NCI-H2029 treated with DMSO at 0.1 percent for 48 hours (cell line): ENCODE results near the gene NKD1.

Experiments used
- DNase-seq: peaks from one replicate; lab custom pipeline; 2025; lab: John Stamatoyannopoulos, UW

Gene NKD1

DNA sequence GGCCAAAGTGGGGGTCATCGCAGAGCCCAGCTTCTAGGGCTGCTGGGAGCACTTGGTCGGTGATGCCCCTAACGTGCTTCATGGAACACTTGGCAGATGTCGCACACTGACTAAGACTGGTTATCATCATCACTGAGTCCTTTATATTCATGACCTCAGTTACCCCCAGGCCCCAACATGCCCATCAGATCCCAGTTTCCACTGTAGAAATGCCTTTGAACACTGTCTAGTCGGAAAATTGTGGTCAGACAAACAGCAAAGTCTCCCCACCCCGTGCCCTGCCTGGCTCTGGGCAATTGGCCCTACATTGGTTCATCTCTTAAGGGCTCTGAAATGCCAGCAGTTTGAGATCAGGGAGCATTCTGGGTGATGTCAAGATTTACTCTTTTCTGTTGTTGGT is 51.3 kb downstream of the NKD1 start:
- no peak for DNase-seq

DNA sequence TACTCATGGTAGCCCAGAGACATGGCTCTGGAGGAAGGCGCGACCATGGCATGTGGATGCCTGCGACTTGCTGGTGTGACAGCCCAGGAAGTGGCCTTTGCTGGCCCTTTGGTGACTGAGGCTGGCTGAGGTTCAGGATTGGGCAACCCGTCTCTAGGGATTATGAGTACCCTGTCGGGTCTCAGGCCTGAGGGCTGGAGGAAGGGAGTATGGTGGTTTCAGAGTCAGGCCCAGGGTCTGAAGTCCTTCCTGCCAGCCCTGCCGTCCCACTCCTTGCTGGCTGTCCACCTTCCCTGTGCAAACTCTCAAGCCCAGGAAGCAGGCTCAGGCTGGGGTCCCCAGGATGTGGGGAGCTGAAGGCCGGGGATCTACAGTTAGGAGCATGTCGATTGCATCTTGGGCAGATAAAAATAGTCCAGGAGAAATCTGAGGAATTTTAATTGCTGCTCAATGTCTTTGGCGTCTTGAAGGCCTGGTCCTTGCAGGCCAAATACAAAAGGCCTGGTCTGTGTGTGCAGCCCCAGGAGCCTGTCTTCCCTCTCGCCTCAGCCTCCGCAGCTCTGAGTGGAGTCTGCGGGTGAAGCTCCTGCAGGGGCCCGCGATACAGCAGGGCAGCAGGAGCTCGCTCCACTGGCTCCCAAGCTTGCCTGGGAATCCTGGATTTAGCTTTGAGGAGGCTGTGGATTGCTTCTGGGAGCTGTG is 52.5 kb downstream of the NKD1 start:
- DNase-seq, result no peak

DNA sequence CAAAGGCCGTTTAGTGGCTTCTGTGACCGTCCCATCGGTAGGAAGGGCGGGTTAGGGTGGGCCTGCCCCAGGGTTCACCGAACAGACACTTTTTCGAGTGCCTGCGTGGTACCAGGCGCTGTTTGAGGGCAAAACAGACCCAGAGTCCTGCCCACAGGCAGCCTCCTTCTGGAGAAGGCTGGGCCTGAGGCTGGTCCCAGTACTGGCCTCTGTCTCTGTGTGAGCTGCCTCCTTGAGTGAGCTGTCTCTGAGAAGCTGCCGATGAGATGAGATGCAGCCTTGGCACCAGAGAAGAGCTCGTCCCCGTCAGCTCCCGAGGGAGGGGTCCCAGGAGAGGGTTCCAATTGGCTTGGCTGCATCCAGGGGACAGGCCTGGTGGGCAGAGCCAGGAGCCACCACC is 53.1 kb downstream of the NKD1 start:
- no peak for DNase-seq

DNA sequence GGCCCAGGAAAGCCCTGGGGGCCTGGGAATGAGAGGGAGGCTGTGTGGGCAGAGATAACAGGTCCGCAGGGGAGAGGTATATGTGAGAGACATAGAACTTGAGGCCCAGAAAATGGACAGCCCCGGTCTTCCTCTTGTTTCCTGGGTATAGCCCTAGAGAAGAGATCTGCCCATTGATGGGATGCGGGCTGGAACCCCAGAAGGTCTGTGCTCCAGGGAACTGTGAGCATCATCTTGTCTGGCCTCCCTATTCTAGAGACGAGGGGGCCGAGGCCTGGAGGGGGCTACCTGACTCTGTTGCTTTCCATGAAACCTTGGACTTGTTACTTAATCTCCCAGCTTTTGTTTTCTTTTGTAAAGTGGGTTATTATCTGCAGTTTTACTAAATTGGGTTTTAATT is 53.9 kb downstream of the NKD1 start:
- DNase-seq, result no peak

DNA sequence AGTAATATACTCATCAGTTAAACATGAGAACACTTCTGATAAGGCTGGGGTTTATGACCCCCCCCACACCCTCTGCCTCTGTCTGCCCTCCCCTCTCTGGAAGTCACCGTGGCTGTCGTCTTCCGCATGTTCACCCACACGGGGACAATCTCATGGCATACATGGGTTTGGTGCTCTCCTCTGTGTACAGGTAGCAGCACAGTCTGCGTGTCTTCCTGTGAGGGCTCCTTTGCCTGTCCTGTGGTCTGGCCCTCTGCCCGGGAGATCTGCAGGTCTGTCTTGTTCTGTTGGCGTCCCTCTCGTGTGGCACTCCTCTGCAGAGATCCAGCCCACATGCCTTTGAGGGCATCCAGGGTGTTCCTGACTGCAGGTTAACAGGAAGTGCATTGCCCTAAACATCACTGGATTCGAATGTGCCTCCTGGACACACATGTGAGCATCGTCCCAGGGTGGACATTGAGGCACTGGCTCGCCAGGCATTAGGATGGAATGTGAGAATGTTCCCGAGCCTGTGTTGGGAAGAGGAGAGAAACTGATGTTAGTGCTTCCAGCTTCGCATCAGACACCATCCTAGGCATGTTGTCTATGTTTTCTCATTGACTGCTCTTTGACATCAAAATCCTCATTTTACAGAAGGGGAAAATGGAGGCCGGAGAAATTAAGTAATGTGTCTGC is 54.5 kb downstream of the NKD1 start:
- peak; percentile 5 for DNase-seq

DNA sequence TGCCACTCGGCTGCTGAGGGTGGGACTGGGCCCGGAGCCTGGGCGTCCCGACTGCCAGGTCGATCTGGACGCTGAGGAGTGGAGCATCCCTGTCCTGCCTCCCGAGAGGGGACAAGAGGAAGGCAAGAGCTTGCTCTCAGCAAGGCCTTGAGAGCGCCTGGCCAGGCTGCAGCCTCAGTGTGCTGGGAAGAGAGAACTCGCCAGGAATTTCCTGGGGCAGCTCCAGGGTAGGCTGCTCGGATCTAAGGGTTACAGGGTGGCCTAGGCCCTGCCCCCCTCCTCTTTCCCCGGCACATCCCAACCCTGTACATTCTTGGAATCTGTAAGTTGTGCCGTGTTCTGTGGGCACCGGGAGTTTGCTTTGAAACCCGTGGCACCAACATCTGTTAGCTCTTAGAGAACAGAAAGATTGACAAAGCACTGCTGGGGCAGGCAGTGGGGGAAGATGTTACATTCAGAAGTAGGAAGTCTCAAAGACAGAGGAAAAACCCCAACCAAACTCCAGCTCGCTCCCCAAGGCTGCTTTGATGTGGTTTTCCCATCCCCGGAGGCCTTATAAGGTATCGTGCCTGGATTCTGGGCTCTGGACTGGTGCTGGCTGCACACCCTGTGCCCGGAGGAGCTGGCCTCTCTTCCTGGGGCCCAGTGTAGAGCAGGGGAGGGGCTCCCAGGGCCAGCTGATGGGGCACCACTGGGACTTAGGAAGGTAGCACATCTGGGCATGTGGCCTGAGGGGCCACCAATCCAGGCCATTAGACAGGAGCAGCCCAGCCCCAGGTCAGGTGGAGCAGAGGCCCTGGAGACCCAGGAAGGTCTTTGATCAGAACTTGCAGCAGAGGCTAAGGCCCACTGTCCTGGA is 55.2 kb downstream of the NKD1 start:
- no peak for DNase-seq

DNA sequence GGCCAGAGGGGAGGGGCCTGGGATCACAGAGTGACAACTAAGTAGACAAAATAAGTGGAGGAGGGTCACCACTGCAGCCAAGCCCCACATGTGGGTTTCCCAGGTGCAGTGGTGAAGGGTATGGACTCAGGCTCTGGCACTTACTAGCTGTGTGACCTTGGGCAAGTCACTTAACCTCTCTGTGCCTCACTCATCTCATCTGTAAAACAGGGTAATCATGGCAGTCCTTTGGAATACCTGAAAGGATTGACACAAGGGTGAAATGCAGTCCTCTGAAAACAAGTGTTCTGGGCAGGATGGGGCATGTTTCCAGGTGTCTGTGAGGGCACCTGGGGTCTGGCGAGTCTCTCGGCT is 55.8 kb downstream of the NKD1 start:
- DNase-seq, result no peak

DNA sequence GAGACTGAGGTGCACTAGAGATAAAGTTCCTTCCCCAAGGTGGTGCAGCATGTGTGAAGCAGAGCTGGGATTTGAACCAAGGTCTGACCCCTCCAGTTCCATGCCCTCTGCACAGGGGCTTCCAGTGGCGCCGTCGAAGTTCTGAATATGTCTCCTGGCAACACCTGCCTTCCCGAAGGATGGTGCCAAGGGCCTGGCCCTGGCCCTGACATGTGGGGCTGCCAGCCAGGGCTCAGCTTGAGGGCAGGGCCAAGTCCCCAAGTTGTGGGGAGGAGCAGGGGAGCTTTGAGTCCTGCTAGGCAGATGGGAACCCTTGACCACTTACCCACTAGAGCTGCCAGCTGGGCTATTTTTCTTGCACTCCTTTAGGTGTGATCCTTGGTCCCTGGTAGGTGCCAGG is 56.4 kb downstream of the NKD1 start:
- no peak for DNase-seq

DNA sequence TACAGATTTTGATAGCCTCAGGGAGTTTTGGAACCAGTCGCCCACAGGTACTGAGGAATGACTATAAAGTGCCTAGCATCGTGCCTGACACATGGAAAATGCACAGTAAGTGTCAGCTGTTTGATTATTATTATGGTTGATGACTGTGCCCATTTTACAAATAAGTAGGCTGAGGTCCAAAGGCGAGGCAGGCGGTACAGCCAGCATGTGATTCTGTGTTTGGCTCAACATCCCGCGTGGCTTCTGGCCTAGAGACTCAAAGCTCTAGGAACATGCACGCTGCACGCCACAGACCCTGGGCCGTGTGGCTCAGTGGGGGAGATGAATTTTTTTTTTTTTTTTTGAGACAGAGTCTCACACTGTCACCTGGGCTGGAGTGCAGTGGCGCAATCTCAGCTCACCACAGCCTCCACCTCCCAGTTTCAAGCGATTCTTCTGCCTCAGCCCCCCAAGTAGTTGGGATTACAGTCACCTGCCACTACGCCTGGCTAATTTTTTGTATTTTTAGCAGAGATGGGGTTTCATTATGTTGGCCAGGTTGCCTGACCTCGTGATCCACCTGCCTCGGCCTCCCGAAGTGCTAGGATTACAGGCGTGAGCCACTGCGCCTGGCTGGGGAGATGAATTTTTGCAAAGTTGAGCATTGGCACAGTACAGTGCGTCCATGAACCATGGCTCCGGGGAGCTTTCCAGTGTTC is 57.7 kb downstream of the NKD1 start:
- no peak for DNase-seq

DNA sequence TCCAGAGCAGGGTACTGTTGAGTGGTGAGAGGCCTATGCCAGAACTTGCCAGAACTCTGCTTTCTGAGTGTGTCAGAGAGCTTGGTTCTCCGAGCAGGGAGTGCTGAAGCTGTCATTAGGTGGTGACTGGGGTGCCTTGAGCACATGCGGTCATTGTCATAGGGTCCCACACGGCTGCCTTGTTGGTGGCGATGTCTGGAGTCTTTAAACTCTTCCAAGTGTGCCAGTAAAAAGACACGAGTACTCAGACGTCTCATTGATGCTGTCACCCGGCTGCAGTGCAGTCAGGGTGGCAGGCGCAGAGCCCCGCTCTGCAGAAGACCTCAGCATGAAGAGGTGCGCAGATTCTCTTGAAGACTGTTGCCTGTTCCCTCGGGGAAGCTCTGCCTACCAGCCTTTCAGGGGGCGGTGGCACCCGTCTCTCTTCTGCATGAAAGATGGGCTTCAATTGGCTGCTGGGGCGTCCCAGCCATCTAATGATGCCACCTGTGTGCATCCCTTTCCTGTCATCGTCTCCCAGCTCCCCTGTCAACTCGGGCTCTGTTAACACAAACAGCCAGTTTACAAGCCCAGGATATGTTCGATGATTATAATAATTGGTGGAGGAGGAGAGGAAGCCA is 58.3 kb downstream of the NKD1 start:
- DNase-seq, result no peak

DNA sequence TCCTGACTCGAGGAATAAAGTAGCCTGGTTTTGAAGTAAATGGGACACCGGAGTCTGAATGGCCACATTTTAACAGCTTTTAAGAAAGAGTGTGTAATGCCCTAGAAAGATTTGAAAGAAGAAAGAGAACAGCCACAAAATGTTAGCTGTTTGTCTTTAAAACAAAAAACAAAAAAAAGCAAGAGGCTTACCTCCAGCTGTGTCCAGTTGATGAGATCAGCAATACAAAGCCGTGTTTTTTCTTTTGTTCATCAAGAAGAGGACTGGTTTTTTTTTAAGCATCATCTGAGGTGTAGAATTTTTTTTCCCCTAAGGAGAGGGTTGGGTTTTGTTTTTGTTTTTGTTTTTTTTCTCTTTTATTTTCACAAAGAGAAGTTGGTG is 58.8 kb downstream of the NKD1 start:
- no peak for DNase-seq

DNA sequence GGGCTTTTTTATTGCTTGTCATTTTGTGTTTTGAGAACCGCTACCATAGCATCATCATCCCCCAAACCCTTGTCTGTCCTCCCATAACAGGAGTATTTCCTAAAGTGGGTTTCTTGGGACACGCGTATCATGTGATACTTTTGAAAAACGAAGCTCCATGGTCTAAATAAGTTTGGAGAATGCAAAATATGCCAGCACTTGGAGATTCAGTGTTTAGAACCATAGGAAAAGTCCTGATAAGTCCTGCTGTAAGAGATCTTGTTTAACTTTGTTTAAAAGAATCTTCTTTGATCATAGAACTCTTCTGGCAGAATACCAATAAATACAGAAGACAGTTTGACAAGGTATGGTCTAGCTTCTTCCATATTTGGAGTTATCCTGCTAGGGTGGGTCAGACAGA is 59.3 kb downstream of the NKD1 start:
- no peak for DNase-seq

DNA sequence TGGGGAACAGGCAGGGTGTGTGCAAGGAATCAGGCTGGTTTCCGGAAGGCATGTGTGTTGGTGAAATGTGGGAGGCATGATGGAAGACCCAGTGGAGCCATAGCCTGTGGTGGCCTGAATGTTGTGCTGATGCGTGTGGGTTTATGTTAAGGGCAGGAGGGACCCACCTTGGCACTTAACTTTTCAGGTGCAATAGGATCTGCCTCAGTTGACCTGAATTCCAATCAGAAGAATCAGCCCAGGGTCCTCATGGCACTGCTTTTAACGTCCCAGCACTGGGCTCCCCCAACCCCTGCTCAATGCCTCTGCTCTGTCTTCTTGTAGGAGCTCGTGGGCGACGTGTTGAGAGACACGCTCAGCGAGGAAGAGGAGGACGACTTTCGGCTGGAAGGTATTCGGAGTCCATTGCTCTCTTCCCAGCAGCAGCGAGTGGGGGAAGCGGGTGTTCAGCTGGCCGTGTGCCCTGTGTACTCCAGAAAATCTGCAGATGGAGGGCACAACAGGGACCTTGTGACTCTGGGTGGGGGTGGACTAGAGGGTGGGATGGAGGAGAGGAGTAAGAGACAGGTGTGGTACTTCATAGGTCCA is 59.9 kb downstream of the NKD1 start:
- DNase-seq, result no peak

DNA sequence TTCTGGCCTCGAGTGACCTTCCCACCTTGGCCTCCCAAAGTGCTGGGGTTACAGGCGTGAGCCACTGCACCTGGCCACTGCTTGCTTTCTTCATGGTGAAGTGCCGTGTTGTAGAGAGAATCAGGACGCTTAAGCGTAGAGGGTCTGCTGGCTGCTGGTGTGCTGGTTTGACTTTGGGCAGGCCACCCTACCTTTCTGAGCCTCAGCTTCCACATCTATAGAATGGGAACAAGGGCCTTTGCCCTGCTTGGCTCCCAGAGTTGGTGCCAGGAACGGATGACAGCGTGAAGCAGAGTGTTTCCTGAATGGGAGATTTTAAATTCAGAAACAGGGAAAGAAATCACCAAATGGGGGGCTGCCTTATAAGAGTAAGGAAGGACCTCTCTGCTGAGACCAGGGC is 60.9 kb downstream of the NKD1 start:
- DNase-seq, result no peak

DNA sequence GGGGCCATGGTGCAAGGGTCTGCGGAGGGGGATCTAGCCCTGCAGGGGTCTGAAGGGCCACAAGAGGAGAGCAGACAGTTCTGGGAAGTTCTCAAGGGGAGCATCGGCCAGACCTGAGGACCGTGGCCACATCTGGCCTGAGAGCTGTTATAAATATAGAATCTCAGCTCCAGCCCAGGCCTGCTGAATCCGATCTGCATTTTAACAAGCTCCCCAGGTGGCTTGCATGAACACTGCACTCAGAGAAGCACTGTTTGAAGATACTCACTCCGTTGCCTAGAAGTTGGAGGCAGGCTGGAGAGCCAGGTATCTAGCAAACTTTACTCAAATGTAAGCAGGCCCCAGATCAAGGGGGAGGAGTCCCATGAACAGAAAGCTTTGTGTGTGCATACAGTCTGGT is 61.3 kb downstream of the NKD1 start:
- no peak for DNase-seq

DNA sequence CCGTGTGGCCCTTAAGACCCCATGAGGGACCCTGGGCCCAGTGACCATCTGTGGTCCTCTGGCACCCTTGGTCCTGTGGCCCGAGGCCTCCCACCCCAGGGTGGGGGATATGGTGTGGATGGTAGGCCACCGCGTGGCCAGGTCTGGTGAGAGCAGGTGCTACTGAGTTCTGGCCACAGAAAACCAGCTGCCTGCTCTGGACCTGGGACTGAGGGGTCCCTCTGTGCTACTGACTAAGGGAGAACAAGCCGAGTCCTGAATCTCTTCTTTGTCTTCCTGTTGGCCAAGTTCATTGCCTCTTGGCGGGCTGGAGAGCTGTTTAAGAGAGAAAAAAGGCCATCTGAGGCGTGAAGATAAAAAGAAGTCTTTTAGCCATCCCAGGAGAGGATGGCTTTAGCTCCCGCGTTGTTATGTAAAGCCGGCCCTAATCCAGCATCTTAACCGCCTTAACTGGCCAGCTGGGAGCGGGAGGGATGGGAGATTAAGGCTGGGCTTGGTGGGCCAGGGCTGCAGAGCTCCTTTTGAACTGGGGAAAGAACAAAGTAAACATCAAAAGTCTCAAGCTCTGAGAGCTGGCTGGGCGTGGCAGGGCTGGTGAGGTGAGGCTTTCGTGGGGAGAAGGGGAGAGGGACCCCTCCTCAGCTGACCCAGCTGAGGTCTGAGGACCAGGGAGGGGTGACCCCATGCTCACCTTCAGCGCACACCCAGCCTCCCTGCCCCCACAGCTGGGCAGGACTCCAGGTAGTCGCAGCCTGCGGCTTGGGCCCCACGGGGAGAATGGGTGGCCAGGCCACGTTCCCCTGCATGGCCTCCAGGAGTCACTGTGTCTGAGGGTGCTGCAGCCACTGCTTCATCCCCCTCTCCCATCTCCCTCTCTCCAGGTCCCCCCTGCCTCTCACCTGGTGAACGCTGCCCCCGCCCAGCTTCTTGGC is 62.4 kb downstream of the NKD1 start:
- no peak for DNase-seq

DNA sequence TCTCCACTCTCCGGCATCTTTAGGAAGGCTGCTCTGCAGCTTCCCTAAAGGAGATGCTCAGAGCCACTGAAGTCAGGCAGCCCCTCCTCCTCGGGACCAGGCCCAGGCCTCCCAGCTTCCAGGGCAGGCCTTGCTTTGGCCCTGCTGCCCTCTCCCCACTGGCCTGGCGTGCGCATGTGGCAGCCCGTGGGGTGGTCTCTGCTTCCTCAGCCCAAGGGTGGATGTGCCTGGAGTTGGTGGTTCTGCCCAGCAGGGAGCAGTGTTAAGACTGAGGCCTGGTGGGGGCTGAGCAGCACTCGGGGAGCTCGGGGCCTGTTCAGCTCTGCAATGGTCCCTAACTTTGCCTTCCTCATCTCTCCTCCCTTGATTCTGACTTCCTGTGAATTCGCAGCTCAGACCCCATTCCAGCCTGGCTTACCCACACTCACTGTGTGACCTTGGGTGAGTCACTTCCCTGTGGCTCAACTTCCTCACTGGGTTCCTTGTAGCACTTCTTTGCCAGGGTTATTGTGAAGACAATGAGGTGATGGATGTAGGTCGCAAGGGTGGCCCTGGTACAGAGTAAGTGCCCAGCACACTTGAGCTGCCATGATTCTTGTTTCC is 63.2 kb downstream of the NKD1 start:
- DNase-seq, result no peak

DNA sequence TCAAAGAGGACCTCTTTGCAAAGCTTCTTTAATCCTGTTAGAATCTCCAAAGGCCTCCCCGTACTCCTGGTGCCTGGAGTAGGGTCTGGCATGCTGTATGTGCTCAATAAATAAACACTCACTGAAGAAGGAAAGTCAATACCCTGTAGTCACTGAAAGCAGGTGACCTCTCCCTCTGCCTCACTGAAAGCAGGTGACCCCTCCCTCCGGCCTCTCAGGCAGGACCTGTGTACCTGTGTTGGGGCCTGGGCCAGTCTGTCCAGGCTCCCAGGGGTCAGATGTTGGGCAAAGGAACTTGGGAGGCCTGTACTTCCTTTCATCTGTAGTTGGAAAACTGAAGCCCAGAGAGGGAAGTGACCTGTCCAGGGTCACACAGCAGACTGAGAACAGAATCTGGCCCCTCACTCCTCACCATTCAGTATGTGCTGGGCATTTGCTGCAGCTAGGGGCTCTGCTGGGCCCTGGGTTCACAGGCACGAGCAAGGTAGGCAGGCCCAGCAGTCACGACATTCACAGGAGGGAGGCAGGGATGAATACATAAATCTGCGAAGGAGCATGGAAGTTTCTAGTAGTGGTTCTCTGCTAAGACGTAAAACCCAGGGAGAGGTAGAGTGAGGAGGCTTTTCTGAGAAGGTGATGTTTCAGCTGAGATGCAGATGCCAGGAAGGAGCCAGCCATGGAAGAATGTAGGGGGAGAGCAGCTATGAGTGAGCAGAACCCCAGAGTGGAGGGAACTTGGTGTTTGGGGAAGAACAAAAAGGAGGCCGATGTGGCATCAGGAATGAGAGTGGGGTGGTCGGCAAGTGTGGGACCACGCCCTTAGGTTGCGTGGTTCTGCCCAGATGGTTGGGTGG is 64.0 kb downstream of the NKD1 start:
- no peak for DNase-seq

DNA sequence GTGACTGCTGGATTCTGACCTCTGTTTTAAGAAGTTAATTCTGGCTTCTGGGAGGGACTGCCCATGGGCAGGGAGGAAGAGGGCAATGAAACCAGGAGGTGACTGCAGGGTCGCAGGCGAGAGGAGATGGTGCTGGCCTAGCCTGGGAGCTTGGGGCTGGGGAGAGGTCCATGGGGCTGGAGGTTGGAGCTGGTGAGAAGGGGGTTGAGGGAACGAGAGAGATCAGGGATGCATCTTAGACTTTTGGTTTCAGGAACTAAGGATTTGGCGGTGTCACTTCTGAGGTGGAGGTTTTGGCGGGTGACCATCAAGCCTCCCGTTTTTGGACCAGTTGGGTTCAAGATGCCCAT is 64.6 kb downstream of the NKD1 start:
- no peak for DNase-seq
